Myocyte (in vitro differentiated cells): ENCODE measurements around the gene LRIG1. TPM values are rescaled to one million over a fixed set of nuclear protein-coding genes. Genes with fewer than 3 reads are reported as not detected.

ENCODE experiments used
- DNase-seq: peaks from one replicate; pipeline ENCODE4 v3.0.0-alpha.2; 2012; ENCODE audit warnings: low read depth
- total RNA-seq: library from RNA; depleted of rRNA; stranded (reverse); fragments of >200 nt; gene quantifications from 2 replicates; pipeline ENCODE4 v1.2.3, GENCODE V29; 2014

Gene LRIG1
- total RNA-seq, 1 donor from 2014 or later: 3.4 TPM

DNA sequence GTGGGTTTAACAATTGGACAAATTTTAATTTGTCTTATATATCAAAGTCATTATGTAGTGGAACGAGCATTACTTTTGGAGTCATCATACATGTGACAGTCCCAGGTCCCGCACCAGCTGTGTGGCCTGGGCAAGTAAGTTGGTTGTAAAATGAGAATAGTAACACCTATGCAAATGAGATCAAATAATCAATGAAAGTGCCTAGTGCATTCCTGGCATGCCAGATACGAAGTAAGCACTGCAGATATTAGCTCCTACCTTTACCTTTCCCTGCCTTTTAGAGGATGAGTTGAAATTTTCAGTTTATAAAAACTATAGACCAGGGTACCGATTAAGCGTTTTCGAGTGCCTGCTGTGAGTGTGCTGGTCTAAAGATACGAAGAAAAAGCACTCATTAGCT is 134.1 kb downstream of the LRIG1 start:
- DNase-seq: no peak

DNA sequence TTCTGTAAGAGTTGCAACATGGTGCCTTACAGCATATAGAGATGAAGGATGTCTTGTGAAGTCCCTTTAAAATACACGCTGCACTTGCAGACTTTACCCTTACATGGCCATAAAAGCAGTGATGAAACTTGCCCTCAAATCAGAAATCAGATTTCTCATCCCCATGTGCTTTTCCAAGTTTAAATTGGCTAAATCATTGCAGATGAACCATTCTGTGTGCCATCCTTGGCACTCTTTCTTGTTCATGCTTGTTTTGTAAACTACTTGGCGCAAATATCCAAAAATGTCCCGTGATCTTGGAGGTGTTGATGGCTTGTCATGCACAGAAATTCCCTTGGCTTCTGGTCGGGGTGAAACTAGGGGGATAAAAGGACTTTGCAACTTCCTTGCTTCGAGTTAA is 135.7 kb downstream of the LRIG1 start:
- DNase-seq: no peak

DNA sequence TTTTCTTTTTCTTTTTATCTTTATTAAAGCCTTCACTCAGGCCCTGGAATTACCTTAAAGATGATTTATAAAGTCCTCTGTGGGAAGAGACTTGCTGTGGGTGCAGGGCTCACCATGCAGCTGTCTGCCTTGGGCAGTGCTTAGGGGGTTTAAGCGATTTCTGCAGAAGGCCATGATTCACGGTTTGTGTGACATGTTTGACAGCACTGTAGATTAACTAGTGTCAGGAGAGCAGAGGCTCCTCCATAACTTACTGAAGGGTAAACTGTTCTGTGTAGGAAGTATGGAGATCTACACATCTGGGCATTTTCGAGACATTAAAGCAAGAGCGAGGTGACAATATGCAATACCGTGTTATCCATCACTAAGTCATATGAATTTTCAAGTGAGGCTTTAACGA is 137.7 kb downstream of the LRIG1 start:
- DNase-seq: peak; percentile 46

DNA sequence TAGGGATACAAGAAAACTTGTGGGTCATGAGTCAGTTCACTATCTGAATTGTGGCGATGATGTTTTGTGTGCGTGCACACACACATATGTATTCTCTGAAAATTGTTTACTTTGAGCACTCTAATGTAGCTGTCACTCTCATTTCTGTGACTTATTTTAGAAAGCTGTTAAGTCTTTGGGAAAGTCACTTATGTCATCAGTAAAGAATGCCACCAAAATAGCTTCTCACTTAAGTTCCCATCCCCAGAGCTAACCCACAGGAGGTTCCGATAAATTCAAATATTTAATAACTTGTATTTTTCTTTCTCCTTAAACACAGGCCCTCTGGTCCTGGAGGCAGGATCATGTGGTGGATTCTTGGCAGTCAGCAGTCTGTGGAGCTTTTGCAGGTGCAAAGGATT is 138.3 kb downstream of the LRIG1 start:
- peak; percentile 71 for DNase-seq

DNA sequence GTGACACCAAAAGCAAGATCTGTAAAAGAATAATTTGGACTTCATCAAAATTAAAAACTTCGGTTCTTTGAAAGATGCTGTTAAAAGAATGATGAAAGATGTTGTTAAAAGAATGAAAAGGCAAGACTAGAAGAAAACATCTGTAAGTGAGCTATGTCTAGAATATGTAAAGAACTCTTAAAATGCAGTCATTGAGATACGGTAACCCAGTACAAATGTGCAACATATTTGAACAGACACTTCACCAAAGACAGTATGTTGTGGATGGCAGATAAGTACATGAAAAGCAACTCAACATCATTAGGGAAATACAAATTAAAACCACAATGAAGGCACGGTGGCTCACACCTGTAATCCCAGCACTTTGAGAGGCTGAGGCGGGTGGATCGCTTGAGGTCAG is 139.5 kb downstream of the LRIG1 start:
- DNase-seq: no peak

DNA sequence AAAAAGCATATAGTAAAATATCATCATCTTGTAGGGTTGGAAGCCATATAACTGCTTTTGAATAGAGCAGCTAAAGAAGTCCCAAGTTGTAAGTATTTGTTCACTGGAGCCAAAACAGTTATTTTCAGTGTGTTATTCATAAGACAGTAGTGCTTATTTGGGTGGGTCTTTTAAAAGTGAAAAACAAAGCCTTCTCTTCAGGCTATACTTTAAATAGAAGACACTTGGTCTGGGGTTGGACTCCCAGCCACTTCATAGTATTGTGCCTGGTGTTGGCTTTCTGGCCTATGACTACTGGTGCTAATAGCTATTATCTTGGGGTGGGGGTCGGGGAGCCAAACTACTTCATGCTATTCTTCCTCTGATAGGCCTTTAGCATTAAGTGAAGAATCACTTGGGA is 144.8 kb downstream of the LRIG1 start:
- DNase-seq: peak; percentile 40

DNA sequence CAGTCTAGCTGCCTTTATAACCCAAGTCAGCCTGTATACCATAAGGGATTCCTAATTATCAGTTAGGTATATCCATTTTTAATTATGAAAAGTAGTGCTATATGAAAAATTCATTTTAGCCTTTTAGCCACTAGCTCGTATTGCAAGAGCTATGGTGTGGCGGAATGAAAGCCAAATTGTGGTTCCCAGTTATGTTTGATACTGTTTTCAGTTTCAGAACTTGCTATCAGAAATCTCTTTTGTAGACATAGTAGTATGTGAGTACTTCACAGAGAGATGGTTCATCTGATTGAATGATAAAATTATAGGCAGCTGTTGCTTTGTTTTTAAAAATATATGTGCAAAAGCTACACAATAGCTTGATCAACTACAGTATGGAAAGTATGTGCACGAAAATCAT is 145.4 kb downstream of the LRIG1 start:
- no peak for DNase-seq

DNA sequence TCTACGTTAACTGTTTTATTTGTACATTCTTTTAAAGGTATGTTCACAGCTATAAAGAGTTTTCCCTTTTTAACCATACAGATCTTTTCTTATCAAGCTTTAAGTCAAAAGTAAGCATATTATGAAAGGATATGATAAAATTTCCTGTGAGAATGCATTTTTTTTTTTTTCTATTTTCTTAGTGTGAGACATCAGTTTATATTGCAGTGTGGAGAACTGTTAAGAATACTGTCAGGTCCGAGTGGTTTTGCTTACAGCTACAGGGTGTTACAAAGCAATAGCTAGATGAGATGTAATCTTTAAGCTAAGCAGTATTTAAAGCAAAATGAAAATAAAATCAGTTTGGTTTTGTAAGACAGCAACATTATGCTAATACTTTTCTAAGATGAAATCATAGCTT is 146.8 kb downstream of the LRIG1 start:
- no peak for DNase-seq

DNA sequence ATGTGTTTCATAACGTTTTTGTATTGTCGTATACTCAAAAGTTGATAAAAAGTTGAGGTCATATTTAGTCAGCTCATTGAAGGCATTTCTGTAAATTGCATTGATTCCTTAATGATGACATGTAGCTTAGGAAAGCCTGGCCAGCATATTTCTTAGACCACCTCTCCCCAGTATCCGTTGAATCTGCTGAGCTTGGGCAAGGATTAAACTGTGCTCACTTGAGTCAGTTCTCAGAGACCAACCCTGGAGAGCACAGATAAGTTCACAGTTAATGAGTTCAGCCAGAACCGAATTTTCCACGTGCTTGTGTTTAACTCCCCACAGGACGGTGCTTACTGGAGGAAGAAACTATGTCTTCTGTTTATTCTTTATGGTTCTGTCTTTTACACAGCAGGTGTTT is 147.3 kb downstream of the LRIG1 start:
- no peak for DNase-seq

DNA sequence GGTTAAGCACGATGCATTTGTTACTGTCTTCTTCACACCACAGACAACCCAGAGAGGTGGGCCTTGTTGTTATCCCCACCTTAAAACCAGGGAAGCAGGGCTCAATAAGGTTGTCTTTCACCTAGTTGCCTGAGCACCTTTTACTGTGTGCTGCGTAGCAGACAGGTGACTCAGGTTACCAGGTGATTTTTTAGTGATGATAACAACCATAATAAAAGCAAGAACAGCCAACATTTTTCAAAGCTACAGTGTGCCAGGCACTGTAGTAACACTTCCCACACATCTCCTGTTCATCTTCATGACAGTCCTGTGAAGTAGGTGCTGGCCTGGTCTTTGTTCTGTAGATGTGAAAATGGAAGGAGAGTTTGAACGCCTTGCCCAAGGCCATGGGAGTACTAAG is 147.8 kb downstream of the LRIG1 start:
- DNase-seq: no peak

DNA sequence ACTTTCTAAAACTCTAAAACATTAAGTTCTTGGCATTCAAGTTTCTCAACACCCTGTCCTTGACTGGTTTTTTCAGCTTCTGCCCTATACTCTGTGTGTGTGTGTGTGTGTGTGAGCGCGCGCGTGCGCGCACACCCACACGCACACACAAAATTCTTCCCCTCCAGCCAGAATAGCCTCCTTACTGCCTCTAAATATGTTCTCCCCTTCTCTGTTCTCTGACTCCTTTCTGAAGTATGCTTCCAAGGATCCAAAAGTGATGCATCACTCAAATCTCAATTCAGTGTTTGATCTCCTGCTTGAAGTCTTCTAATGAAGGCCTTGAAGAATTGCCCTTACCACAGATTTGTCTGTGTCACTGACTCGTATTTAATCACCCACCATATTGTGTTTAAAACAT is 150.2 kb downstream of the LRIG1 start:
- no peak for DNase-seq

DNA sequence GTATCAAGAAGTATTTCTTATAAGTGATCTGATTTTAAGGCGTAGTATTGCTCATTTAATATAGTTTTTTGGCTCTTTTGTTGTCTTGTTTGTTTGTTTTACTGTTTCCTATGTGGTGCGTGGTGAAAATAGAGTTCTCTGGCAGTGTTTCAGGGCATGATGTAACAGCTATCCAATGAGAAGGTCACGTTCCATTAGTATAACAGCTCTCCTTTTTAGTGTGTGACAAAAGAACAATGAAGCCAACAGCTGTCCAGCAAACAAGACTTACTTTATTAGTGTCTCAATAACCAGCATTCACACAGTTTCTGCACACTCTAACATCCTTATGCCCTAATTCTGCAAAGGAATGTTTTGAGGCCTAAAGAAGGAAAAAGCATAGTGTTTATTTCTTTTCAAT is 152.1 kb downstream of the LRIG1 start:
- DNase-seq: peak; percentile 75

DNA sequence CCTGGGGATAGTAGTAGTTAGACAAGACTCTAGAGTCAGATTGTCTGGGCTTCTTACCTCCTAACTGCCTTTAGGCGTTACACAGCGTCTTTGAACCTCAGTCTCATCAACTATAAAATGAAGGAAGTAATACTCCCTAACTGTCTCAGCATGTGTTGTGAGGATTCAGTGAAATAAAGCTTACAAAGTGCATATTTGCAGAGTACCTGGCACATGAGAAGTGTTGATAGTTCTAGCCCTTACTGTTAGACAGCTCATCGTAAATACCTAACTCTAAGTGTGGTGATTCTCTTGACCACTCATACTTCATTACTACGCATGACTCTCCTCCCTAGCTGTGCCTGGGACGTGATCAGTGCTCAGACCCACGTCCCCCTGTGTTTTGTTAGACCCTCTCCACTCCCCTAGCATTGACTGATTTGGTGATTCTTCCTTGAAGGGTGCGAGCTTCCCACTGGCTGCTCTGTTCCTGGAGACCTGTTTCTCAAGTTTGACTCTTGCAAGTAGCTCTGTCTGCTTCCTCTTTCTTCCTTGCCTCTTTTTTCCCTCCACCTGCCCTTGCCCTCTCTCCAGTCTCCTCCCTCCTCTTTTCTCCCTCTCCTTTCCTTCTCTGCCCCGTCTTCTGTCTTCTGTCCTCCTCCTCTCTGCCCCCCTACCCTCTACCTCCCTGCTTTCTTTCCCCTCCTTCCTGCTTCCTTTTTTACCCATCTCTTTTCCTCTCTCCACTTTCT is 155.8 kb downstream of the LRIG1 start:
- DNase-seq: no peak

DNA sequence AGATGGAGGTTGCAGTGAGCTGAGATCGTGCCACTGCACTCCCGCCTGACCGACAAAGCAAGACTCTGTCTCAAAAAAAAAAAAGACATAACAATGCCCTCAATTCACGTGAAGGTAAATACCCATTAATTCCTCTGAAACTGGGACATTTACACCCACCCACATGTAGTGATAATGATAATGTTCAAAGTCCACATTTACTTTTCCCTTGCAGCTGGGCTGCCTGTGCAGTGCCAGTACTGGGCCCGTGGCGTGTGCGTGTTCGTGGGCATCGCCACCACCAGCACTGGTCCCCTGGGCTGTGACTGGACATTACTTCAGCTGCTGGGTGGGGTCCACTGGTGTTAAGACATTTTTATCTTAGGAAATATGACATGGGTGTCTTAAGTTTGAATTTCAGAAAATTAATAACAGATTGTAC is 156.4 kb downstream of the LRIG1 start:
- no peak for DNase-seq

DNA sequence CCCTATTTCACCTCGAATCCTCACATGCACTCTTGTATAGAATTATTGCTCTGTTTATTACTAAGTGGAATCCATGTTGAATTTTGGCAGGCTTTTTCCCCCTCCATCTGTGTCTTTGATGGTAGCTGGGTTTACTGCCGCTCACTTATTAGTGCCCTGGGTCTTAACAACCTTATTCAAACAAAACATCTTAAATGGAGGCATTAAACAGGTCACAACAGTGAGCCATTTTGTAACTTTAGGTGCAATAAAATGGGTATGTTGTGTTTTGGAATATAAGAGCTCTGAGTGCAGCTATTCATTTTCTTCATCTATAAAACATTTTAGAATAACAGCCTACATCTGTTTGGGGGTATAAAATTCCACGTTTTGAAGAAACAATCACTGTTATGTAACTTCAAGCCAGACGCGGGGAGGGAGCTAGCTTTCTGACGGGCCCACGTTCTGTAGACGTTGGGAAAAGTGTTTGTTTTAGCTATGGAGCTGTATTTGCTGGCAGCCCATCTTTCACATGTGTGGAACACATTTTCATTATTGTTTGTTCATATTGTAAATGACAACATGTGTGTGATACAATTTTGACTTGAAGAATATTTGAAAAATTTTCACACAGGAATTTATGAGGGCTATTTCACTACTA is 158.0 kb downstream of the LRIG1 start:
- no peak for DNase-seq

DNA sequence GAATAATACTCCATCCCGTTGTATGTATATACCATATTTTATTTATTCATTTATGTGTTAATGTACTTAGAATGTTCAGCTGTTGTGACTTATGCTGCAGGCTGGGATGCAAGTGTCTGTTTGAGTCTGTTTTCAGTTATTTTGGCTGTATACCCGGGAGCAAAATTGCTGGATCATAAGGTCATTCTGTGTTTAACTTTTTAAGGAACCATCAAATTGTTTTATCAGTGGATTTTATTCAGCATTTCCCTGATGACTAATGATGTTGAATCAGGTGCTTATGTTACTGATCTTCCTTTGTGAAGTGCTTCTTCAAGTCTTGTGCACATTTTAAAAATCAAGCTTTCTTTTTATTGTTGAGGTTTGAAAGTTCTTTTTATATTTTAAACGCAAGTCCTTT is 161.9 kb downstream of the LRIG1 start:
- no peak for DNase-seq

DNA sequence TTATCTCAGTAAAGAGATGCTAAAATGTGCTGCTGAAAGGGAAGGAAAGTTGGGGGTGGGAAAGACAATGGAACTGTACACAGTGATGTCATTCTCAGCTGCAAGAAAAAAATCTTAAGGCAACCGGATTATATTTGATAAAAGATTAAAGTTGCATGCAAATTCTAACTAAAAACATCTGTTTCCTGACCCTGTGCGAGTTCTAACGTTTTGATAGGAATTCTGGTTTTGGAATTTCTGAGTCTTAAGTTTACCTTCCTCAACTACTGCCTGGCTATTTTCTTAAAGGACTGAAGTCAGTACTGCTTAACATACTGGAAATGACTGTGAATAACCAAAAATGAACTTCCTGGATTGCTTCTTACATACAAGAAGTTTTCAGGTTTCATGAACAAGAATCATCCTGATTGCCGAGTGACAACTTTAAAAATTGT is 164.5 kb downstream of the LRIG1 start:
- peak; percentile 16 for DNase-seq

DNA sequence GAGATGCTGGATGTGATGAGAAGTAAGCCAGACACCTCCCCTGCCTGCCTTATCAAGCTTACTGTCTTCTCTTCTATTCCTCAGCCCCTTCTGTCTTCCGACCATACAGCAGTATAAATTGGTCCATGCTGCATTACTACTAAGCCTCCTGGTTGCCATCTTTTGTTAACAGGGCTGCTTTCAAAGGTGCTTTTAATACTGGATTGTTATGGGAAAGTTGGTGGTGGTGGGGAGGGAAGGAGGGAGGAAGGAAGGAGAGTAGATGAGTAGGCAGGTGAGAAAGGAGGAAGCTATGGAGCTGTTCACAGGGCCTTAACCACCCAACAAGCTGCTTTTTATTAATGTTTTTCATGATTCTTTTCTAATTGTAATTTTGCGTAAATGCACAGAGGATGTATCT is 165.2 kb downstream of the LRIG1 start:
- no peak for DNase-seq
